Type B pancreatic cell (in vitro differentiated cells): ENCODE data around the gene KRTAP2-2. TPM values are rescaled to one million over a fixed set of nuclear protein-coding genes. Genes with fewer than 3 reads are reported as not detected.
"Not testable (repeated sequence)": the region's sequence is repeated elsewhere in the genome, so short reads cannot be mapped to it uniquely, and the experiment has no call there.

ENCODE experiments used
- DNase-seq: peaks from one replicate; pipeline ENCODE4 v3.0.0; 2021; ENCODE audit warnings: mixed read lengths; ENCODE audit not compliant: unreplicated experiment; ENCODE audit errors: extremely low spot score
- H3K27ac Mint-ChIP-seq: 2 replicates; pipeline ENCODE4 v1.8.0; 2021; ENCODE audit warnings: mild to moderate bottlenecking, mixed read lengths
- H3K27me3 Mint-ChIP-seq: 2 replicates; pipeline ENCODE4 v1.8.0; 2021; ENCODE audit warnings: mixed read lengths
- H3K36me3 Mint-ChIP-seq: 2 replicates; pipeline ENCODE4 v1.8.0; 2021; ENCODE audit warnings: mixed read lengths
- H3K4me1 Mint-ChIP-seq: one replicate; pipeline ENCODE4 v1.8.0; 2021; ENCODE audit warnings: mixed read lengths; ENCODE audit not compliant: unreplicated experiment
- H3K4me3 Mint-ChIP-seq: 2 replicates; pipeline ENCODE4 v1.8.0; 2021; ENCODE audit warnings: mild to moderate bottlenecking, mixed read lengths
- H3K9me3 Mint-ChIP-seq: 2 replicates; pipeline ENCODE4 v1.8.0; 2021; ENCODE audit warnings: mixed read lengths
- CTCF ChIP-seq: fragments of 200-600 bp; sonication (generic); conservative IDR thresholded peaks from 2 replicates; pipeline ENCODE4 v1.5.0; 2021; ENCODE audit warnings: antibody characterized with exemption, mild to moderate bottlenecking
- total RNA-seq: library from RNA; stranded (reverse); gene quantifications from 2 replicates; pipeline ENCODE4 v1.2.1, GENCODE V29; 2021; ENCODE audit warnings: low replicate concordance

KRTAP2-2 gene
- total RNA-seq, 1 donor from 2014 or later: not detected

DNA sequence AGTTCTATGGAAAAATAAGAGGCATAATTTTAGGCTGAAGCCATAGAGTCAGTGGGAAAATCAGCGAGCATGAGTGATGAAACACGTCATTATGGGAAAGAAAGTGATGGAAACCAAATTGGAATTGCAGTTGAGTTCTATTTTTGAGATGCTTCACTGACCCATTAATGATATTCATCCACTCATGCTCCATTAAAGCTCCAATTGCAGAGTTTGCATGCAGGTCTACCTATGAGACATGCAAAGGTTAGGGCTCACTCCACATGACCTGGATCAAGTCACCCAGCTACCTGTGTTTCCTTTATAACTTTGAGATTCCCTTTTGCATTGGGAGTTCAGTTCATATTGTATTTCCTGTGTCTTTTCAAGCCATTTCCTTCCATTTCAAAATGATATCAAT lies 18.6 kb upstream of the KRTAP2-2 start:
- H3K9me3 Mint-ChIP-seq: no peaks in the 10 kb centered on the region
- no peaks in the 10 kb centered on the region for H3K36me3 Mint-ChIP-seq
- H3K27me3 Mint-ChIP-seq: peaks cover 4% of the 10 kb centered on the region
- H3K4me3 Mint-ChIP-seq: no peak overlapping the region
- H3K27ac Mint-ChIP-seq: no peak overlapping the region
- no peak for DNase-seq
- no peak for TF ChIP-seq CTCF
- H3K4me1 Mint-ChIP-seq: no peaks in the 10 kb centered on the region

DNA sequence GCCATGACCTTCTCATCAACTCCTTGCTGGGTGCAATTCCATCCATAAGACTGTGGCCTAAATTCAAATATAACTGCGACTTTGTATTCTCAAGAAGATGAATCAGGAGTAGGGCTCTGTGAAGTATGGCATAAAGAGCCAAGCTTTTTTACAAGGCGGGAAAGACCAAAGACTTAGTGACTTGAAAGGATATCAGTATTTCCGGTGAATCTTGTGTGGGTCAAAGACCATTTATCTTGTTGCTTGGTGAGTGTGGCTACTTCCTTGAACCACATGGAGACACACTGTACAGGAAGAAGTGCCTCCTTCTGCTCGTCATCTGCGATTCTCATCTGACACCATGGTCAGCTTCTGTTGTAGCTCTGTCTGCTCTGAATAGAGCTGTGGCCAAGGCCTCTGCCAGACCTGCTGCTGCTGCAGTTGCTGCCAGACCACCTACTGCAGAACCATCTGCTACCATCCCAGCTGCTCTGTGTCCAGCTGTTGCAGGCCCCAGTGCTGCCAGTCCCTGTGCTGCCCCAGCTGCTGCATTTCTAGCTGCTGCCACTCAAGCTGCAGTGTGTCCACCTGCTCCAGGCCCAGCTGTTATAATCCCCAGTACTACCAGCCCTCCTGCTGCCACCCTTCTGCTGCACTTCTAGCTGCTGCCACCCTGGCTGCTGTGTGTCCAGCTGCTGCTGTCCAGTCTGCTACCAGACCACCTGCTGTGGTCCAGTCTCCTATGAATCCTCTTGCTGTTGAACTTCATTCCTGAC lies 16.8 kb upstream of the KRTAP2-2 start:
- no peak overlapping the region for H3K4me3 Mint-ChIP-seq
- TF ChIP-seq CTCF: no peak
- peaks cover 9% of the 10 kb centered on the region for H3K4me1 Mint-ChIP-seq
- peaks cover 4% of the 10 kb centered on the region for H3K27me3 Mint-ChIP-seq
- H3K36me3 Mint-ChIP-seq: no peaks in the 10 kb centered on the region
- no peak for DNase-seq
- H3K9me3 Mint-ChIP-seq: no peaks in the 10 kb centered on the region
- no peak overlapping the region for H3K27ac Mint-ChIP-seq

- no peak for DNase-seq
- H3K9me3 Mint-ChIP-seq: no peaks in the 10 kb centered on the region
- H3K36me3 Mint-ChIP-seq: no peaks in the 10 kb centered on the region
- no peaks in the 10 kb centered on the region for H3K27me3 Mint-ChIP-seq
- peaks cover 9% of the 10 kb centered on the region for H3K4me1 Mint-ChIP-seq
- H3K4me3 Mint-ChIP-seq: no peak overlapping the region
- no peak overlapping the region for H3K27ac Mint-ChIP-seq
- no peak for TF ChIP-seq CTCF
These were observed 14.0 kb upstream of the KRTAP2-2 start for GRCh38 chr17:41069031-41069430.

DNA sequence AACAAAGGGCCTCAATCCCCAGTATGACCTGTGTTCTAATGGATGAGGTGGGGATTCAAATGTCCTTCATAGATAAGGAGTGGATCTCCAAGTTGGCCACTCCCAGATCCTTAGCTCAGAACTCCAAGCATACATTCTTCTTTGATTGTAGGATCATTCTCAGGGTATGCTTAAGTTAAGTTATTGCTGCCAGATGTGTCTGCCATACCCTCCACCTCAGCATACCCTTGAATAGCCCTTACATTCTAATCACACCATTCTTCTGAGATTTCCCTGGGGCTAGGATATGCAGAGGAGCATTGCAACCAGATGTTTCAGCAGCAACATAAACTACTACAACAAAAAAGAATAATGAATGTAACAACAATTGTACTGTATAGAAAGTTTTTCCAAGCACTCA lies 12.3 kb upstream of the KRTAP2-2 start:
- H3K4me3 Mint-ChIP-seq: no peak overlapping the region
- DNase-seq: no peak
- no peaks in the 10 kb centered on the region for H3K9me3 Mint-ChIP-seq
- H3K27ac Mint-ChIP-seq: peak overlapping the region; percentile 14
- H3K27me3 Mint-ChIP-seq: no peaks in the 10 kb centered on the region
- peaks cover 9% of the 10 kb centered on the region for H3K4me1 Mint-ChIP-seq
- no peaks in the 10 kb centered on the region for H3K36me3 Mint-ChIP-seq
- TF ChIP-seq CTCF: no peak

GRCh38 chr17:41065829-41066624 lies 11.0 kb upstream of the KRTAP2-2 start, which contains the start of gene KRTAP2-4:
Gene KRTAP2-4, minus strand, starts transcription at chr17:41065879. Its CDS starts 34 bp downstream, at chr17:41065845.
- Mint-ChIP-seq H3K4me1 (peaks cover 16% of the 10 kb centered on the region), H3K27me3 (no peaks in the 10 kb centered on the region), H3K9me3 (no peaks in the 10 kb centered on the region), H3K36me3 (no peaks in the 10 kb centered on the region), H3K27ac (no peak within 1 kb of the TSS), H3K4me3 (no peak within 1 kb of the TSS)
- TF ChIP-seq CTCF: no peak
- no peak for DNase-seq

DNA sequence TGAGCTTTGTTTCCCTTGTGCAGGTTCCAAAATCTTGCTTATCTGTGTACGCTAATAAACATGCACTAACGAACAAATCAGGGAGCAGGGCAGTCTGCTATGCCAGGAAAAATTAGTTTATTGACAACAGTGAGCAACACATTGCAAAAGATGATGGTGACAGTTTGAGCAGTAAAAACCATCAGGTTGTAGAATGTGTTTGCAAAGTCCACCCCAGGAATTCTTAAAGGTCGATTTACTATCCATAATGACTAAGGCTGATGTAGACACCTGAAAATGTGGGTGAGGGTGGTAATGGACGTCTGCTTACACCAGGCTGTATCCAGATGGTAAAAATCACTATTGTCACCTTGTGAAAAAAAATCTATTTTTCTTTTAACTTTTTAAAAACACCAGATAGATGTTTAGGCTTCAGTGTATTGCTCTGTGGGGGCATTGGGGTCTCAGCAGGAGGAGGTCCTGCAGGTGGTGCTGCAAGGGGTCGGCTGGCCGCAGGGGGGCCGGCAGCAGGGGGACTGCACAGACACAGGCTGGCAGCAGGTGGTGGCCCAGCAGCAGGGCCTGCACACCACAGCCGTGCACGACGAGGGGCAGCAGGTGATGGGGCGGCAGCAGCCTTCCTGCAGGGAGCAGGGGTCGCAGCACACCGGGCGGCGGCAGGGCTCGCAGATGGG lies 10.1 kb upstream of the KRTAP2-2 start:
- not testable (repeated sequence) for DNase-seq, H3K36me3 Mint-ChIP-seq, H3K4me3 Mint-ChIP-seq, H3K9me3 Mint-ChIP-seq, H3K27me3 Mint-ChIP-seq, H3K27ac Mint-ChIP-seq
- peaks cover 21% of the 10 kb centered on the region for H3K4me1 Mint-ChIP-seq
